ENCODE measurements around the gene ADGRF1.

GRCh38 chr6:47042275-47042791 is at the start of gene ADGRF1:
- TF ChIP-seq POLR2A (IDR thresholded peaks at IDR 0.05) (no peak), CTCF (IDR thresholded peaks at IDR 0.05) (no peak)

All from lower leg skin (tissue), 3 donors.